GM12873 (cell line): ENCODE measurements around the gene GEMIN4.

Experiments used
- CTCF ChIP-seq: IDR thresholded peaks from 2 replicates; pipeline ENCODE4 v1.5.1; 2012; ENCODE audit warnings: low read depth, mild to moderate bottlenecking, moderate library complexity, low read length, control low read depth; ENCODE audit not compliant: insufficient read depth; ENCODE audit errors: missing control alignments

GEMIN4 gene

GRCh38 chr17:760371-760770 is 8.3 kb upstream of the GEMIN4 start:
- TF ChIP-seq CTCF: no peak

GRCh38 chr17:759964-760363 is 7.9 kb upstream of the GEMIN4 start:
- no peak for TF ChIP-seq CTCF

GRCh38 chr17:753418-753817 is 1.4 kb upstream of the GEMIN4 start:
- no peak for TF ChIP-seq CTCF

- no peak for TF ChIP-seq CTCF
These were observed 656 bp upstream of the GEMIN4 start for GRCh38 chr17:752620-753219.

GRCh38 chr17:751269-752001 is 629 bp downstream of the GEMIN4 start:
- no peak for TF ChIP-seq CTCF

- no peak for TF ChIP-seq CTCF
These were observed 1.5 kb downstream of the GEMIN4 start for GRCh38 chr17:750431-751037.

- no peak for TF ChIP-seq CTCF
These were observed 5.1 kb downstream of the GEMIN4 start for GRCh38 chr17:746783-747629.
